ENCODE measurements around the gene ITSN1. TPM values are rescaled to one million over a fixed set of nuclear protein-coding genes. Genes with fewer than 3 reads are reported as not detected.

Gene ITSN1
- total and polyA plus RNA-seq, 4 donors: 20.3 to 112 (median 40.2) TPM

- Histone ChIP-seq H3K9me3 (ENCODE audit: control insufficient read depth in 4 of 4, low read length in 3 of 4) (peaks cover 0 to 2% (median 0%) of the 10 kb centered on the region in 4 donors), H3K36me3 (ENCODE audit: control insufficient read depth in 4 of 4, insufficient read depth in 3 of 4, low read depth in 1 of 4, low read length in 3 of 4) (peaks cover 2 to 5% (median 4%) of the 10 kb centered on the region in 4 donors), H3K4me3 (ENCODE audit: low read depth in 1 of 3, low read length in 3 of 3) (no peak overlapping the region), H3K27ac (ENCODE audit: low read depth in 1 of 2, low read length in 2 of 2) (no peak overlapping the region), H3K9ac (ENCODE audit: low read depth in 1 of 2, low read length in 2 of 2) (no peak overlapping the region), H3K4me1 (ENCODE audit: control insufficient read depth in 4 of 4, insufficient read depth in 4 of 4, low read length in 3 of 4) (peaks cover 0 to 2% (median 0%) of the 10 kb centered on the region in 4 donors), H3K27me3 (ENCODE audit: control insufficient read depth in 4 of 4, insufficient read depth in 4 of 4, low read length in 3 of 4) (no peaks in the 10 kb centered on the region)
- DNase-seq (ENCODE audit: low spot score): no peak
- WGBS: 94% methylated on average over 2 of the region's 2 CpGs
- TF ChIP-seq HNF4A (conservative IDR thresholded peaks at IDR 0.05) (no peak), NR2F2 (IDR thresholded peaks at IDR 0.05) (no peak), SP1 (IDR thresholded peaks at IDR 0.05) (no peak), TAF1 (conservative IDR thresholded peaks at IDR 0.05) (no peak), FOXA2 (IDR thresholded peaks at IDR 0.05) (no peak), JUND (IDR thresholded peaks at IDR 0.05) (no peak), YY1 (IDR thresholded peaks at IDR 0.05) (no peak)
- TF ChIP-seq, protein P1, sequence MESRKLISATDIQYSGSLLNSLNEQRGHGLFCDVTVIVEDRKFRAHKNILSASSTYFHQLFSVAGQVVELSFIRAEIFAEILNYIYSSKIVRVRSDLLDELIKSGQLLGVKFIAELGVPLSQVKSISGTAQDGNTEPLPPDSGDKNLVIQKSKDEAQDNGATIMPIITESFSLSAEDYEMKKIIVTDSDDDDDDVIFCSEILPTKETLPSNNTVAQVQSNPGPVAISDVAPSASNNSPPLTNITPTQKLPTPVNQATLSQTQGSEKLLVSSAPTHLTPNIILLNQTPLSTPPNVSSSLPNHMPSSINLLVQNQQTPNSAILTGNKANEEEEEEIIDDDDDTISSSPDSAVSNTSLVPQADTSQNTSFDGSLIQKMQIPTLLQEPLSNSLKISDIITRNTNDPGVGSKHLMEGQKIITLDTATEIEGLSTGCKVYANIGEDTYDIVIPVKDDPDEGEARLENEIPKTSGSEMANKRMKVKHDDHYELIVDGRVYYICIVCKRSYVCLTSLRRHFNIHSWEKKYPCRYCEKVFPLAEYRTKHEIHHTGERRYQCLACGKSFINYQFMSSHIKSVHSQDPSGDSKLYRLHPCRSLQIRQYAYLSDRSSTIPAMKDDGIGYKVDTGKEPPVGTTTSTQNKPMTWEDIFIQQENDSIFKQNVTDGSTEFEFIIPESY (IDR thresholded peaks at IDR 0.05): no peak
- TF ChIP-seq, protein P2, sequence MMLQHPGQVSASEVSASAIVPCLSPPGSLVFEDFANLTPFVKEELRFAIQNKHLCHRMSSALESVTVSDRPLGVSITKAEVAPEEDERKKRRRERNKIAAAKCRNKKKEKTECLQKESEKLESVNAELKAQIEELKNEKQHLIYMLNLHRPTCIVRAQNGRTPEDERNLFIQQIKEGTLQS (IDR thresholded peaks at IDR 0.05): no peak
Observed at GRCh38 chr21:33752260-33752659, 110.0 kb downstream of the ITSN1 start.

GRCh38 chr21:33753886-33754285 is 111.6 kb downstream of the ITSN1 start:
- Histone ChIP-seq H3K9ac (ENCODE audit: low read depth in 1 of 2, low read length in 2 of 2) (no peak overlapping the region), H3K9me3 (ENCODE audit: control insufficient read depth in 4 of 4, low read length in 3 of 4) (no peaks in the 10 kb centered on the region), H3K4me3 (ENCODE audit: low read depth in 1 of 3, low read length in 3 of 3) (no peak overlapping the region), H3K36me3 (ENCODE audit: control insufficient read depth in 4 of 4, insufficient read depth in 3 of 4, low read depth in 1 of 4, low read length in 3 of 4) (peaks cover 2 to 5% (median 4%) of the 10 kb centered on the region in 4 donors), H3K4me1 (ENCODE audit: control insufficient read depth in 4 of 4, insufficient read depth in 4 of 4, low read length in 3 of 4) (peaks cover 0 to 2% (median 0%) of the 10 kb centered on the region in 4 donors), H3K27ac (ENCODE audit: low read depth in 1 of 2, low read length in 2 of 2) (no peak overlapping the region), H3K27me3 (ENCODE audit: control insufficient read depth in 4 of 4, insufficient read depth in 4 of 4, low read length in 3 of 4) (no peaks in the 10 kb centered on the region)
- WGBS: 90% methylated on average over 1 of the region's 1 CpG
- no peak for DNase-seq (ENCODE audit: low spot score)
- TF ChIP-seq HNF4A (conservative IDR thresholded peaks at IDR 0.05) (no peak), NR2F2 (IDR thresholded peaks at IDR 0.05) (no peak), RAD21 (IDR thresholded peaks at IDR 0.05) (no peak), JUND (IDR thresholded peaks at IDR 0.05) (no peak), SP1 (IDR thresholded peaks at IDR 0.05) (no peak), EGR1 (IDR thresholded peaks at IDR 0.05; ENCODE audit: low read depth in 2 of 2) (no peak), YY1 (IDR thresholded peaks at IDR 0.05) (no peak), RXRA (IDR thresholded peaks at IDR 0.05) (no peak)
- TF ChIP-seq, protein P3, sequence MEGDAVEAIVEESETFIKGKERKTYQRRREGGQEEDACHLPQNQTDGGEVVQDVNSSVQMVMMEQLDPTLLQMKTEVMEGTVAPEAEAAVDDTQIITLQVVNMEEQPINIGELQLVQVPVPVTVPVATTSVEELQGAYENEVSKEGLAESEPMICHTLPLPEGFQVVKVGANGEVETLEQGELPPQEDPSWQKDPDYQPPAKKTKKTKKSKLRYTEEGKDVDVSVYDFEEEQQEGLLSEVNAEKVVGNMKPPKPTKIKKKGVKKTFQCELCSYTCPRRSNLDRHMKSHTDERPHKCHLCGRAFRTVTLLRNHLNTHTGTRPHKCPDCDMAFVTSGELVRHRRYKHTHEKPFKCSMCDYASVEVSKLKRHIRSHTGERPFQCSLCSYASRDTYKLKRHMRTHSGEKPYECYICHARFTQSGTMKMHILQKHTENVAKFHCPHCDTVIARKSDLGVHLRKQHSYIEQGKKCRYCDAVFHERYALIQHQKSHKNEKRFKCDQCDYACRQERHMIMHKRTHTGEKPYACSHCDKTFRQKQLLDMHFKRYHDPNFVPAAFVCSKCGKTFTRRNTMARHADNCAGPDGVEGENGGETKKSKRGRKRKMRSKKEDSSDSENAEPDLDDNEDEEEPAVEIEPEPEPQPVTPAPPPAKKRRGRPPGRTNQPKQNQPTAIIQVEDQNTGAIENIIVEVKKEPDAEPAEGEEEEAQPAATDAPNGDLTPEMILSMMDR (IDR thresholded peaks at IDR 0.05; ENCODE audit: low read depth, low read length, missing input control): no peak
- TF ChIP-seq, protein P2 (IDR thresholded peaks at IDR 0.05): no peak
- TF ChIP-seq, protein P1 (IDR thresholded peaks at IDR 0.05): no peak
- TF ChIP-seq, protein P4, sequence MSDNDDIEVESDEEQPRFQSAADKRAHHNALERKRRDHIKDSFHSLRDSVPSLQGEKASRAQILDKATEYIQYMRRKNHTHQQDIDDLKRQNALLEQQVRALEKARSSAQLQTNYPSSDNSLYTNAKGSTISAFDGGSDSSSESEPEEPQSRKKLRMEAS (IDR thresholded peaks at IDR 0.05): no peak
- TF ChIP-seq, protein P5, sequence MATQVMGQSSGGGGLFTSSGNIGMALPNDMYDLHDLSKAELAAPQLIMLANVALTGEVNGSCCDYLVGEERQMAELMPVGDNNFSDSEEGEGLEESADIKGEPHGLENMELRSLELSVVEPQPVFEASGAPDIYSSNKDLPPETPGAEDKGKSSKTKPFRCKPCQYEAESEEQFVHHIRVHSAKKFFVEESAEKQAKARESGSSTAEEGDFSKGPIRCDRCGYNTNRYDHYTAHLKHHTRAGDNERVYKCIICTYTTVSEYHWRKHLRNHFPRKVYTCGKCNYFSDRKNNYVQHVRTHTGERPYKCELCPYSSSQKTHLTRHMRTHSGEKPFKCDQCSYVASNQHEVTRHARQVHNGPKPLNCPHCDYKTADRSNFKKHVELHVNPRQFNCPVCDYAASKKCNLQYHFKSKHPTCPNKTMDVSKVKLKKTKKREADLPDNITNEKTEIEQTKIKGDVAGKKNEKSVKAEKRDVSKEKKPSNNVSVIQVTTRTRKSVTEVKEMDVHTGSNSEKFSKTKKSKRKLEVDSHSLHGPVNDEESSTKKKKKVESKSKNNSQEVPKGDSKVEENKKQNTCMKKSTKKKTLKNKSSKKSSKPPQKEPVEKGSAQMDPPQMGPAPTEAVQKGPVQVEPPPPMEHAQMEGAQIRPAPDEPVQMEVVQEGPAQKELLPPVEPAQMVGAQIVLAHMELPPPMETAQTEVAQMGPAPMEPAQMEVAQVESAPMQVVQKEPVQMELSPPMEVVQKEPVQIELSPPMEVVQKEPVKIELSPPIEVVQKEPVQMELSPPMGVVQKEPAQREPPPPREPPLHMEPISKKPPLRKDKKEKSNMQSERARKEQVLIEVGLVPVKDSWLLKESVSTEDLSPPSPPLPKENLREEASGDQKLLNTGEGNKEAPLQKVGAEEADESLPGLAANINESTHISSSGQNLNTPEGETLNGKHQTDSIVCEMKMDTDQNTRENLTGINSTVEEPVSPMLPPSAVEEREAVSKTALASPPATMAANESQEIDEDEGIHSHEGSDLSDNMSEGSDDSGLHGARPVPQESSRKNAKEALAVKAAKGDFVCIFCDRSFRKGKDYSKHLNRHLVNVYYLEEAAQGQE (IDR thresholded peaks at IDR 0.05): no peak

All from liver (tissue), 9 donors.